ENCODE results near the gene DLST. TPM values are rescaled to one million over a fixed set of nuclear protein-coding genes. Genes with fewer than 3 reads are reported as not detected.

The DLST gene
- total RNA-seq, 2 donors from 2014 or later, result 68.6 to 91.6 TPM

- Histone ChIP-seq H3K4me3 (no peak overlapping the region), H3K9me3 (no peaks in the 10 kb centered on the region), H3K4me1 (ENCODE audit: control insufficient read depth in 1 of 2, low read depth in 2 of 2) (peaks cover 16 to 44% of the 10 kb centered on the region in 2 donors), H3K27ac (no peak overlapping the region), H3K36me3 (no peaks in the 10 kb centered on the region), H3K27me3 (replicated peaks; ENCODE audit: insufficient read depth) (no peaks in the 10 kb centered on the region)
- TF ChIP-seq CTCF (IDR thresholded peaks at IDR 0.05), result no peak
- ATAC-seq (ENCODE audit: insufficient number of reproducible peaks, low FRiP score, low read depth) (no peak), DNase-seq (ENCODE audit: low spot score) (no peak)
Observed at GRCh38 chr14:74951443-74952179, 69.9 kb downstream of the DLST start.

GRCh38 chr14:74952180-74952665 lies 70.5 kb downstream of the DLST start:
- H3K27me3 ChIP-seq (replicated peaks; ENCODE audit: insufficient read depth), result no peaks in the 10 kb centered on the region
- ATAC-seq (ENCODE audit: insufficient number of reproducible peaks, low FRiP score, low read depth) (no peak), DNase-seq (ENCODE audit: low spot score) (no peak)
- no peak overlapping the region for H3K4me3 ChIP-seq
- peaks cover 12 to 39% of the 10 kb centered on the region in 2 donors for H3K4me1 ChIP-seq (ENCODE audit: control insufficient read depth in 1 of 2, low read depth in 2 of 2)
- no peak for TF ChIP-seq CTCF (IDR thresholded peaks at IDR 0.05)
- H3K36me3 ChIP-seq, result no peaks in the 10 kb centered on the region
- H3K9me3 ChIP-seq, result no peaks in the 10 kb centered on the region
- H3K27ac ChIP-seq, result no peak overlapping the region

- no peaks in the 10 kb centered on the region for H3K36me3 ChIP-seq
- H3K9me3 ChIP-seq, result no peaks in the 10 kb centered on the region
- no peak for DNase-seq (ENCODE audit: low spot score)
- no peak for ATAC-seq (ENCODE audit: insufficient number of reproducible peaks, low FRiP score, low read depth)
- H3K4me3 ChIP-seq, result peak overlapping the region; percentile 75
- H3K27me3 ChIP-seq (replicated peaks; ENCODE audit: insufficient read depth), result no peaks in the 10 kb centered on the region
- TF ChIP-seq CTCF (IDR thresholded peaks at IDR 0.05), result no peak
- no peak overlapping the region for H3K27ac ChIP-seq
- peaks cover 12 to 39% of the 10 kb centered on the region in 2 donors for H3K4me1 ChIP-seq (ENCODE audit: control insufficient read depth in 1 of 2, low read depth in 2 of 2)
Observed at GRCh38 chr14:74952697-74953484, 71.2 kb downstream of the DLST start.

Other genes with a start within 250 kb of the DLST start
- gene AREL1, start 168.8 kb upstream of the DLST start, total RNA-seq, result 10 to 100 TPM; 29.6 to 51.4 TPM
- 10 to 100 TPM; 31.8 to 32.5 TPM for gene FCF1, start 168.8 kb upstream of the DLST start, total RNA-seq
- gene YLPM1, start 118.6 kb upstream of the DLST start, total RNA-seq, result 10 to 100 TPM; 48.2 to 61.6 TPM
- not detected for gene PROX2, start 5.8 kb upstream of the DLST start, total RNA-seq
- 10 to 100 TPM in 1 of 2 donors, 1 to 10 TPM in 1; 9.4 to 17.6 TPM for gene RPS6KL1, start 41.3 kb downstream of the DLST start, total RNA-seq
- gene PGF, start 73.7 kb downstream of the DLST start, total RNA-seq, result 10 to 100 TPM; 34.4 to 75.3 TPM
- 10 to 100 TPM; 32.7 to 39.8 TPM for gene EIF2B2, start 121.0 kb downstream of the DLST start, total RNA-seq
- gene MLH3, start 169.6 kb downstream of the DLST start, total RNA-seq, result 10 to 100 TPM; 17.9 to 30.2 TPM
- gene ACYP1, start 182.1 kb downstream of the DLST start, total RNA-seq, result 1 to 10 TPM; 4.9 to 6.8 TPM
- 1 to 10 TPM in 1 of 2 donors, under 1 TPM in 1; 0.27 to 1.1 TPM for gene ZC2HC1C, start 187.7 kb downstream of the DLST start, total RNA-seq
- gene NEK9, start 245.1 kb downstream of the DLST start, total RNA-seq, result 10 to 100 TPM; 51.3 to 65.3 TPM